ENCODE data around the gene RNF144B. TPM values are rescaled to one million over a fixed set of nuclear protein-coding genes. Genes with fewer than 3 reads are reported as not detected.
"Not testable (repeated sequence)": the region's sequence is repeated elsewhere in the genome, so short reads cannot be mapped to it uniquely, and the experiment has no call there.

RNF144B gene
- total RNA-seq, 1 donor from 2014 or later: 7.2 TPM

- TF ChIP-seq CTCF (IDR thresholded peaks at IDR 0.05; ENCODE audit: insufficient read depth, low read depth, low read length): no peak
- no peak for TF ChIP-seq EZH2 (IDR thresholded peaks at IDR 0.05; ENCODE audit: insufficient read depth, low read length)
- H3K4me3 ChIP-seq (ENCODE audit: insufficient read depth, low read depth, low read length): no peak overlapping the region
- no peak overlapping the region for H3K9ac ChIP-seq (ENCODE audit: low read length)
- H3K79me2 ChIP-seq (ENCODE audit: insufficient read depth, low read length): no peaks in the 10 kb centered on the region
- Mint-ChIP-seq H3K4me1 (ENCODE audit: low read depth, unreplicated experiment) (peaks cover 4% of the 10 kb centered on the region), H3K27me3 (ENCODE audit: low read depth, unreplicated experiment) (peaks cover 1% of the 10 kb centered on the region), H3K27ac (ENCODE audit: unreplicated experiment) (no peak overlapping the region), H3K4me3 (ENCODE audit: unreplicated experiment) (no peak overlapping the region), H3K9me3 (ENCODE audit: unreplicated experiment) (peaks cover 2% of the 10 kb centered on the region), H3K36me3 (ENCODE audit: low read depth, unreplicated experiment) (no peaks in the 10 kb centered on the region)
- no peaks in the 10 kb centered on the region for H3K4me1 ChIP-seq (ENCODE audit: insufficient read depth, low read length)
- H3K9me3 ChIP-seq (ENCODE audit: insufficient read depth, low read depth, low read length): no peaks in the 10 kb centered on the region
- DNase-seq (ENCODE audit: low read depth): no peak
- H2AFZ ChIP-seq (ENCODE audit: low read depth, low read length): no peak overlapping the region
- no peak overlapping the region for H3K4me2 ChIP-seq (ENCODE audit: low read length)
- no peaks in the 10 kb centered on the region for H3K36me3 ChIP-seq (ENCODE audit: insufficient read depth, low read length)
- no peak for FAIRE-seq
- H4K20me1 ChIP-seq (ENCODE audit: insufficient read depth, low read length): no peaks in the 10 kb centered on the region
- H3K27ac ChIP-seq (ENCODE audit: low read depth, low read length): no peak overlapping the region
- peaks cover 2% of the 10 kb centered on the region for H3K27me3 ChIP-seq (ENCODE audit: insufficient read depth, low read length)
Measured at GRCh38 chr6:18352842-18353241, 34.3 kb upstream of the RNF144B start.

GRCh38 chr6:18353251-18353650, 33.9 kb upstream of the RNF144B start:
- Histone ChIP-seq H3K9ac (ENCODE audit: low read length) (no peak overlapping the region), H3K4me3 (ENCODE audit: insufficient read depth, low read depth, low read length) (no peak overlapping the region), H3K9me3 (ENCODE audit: insufficient read depth, low read depth, low read length) (no peaks in the 10 kb centered on the region), H3K4me2 (ENCODE audit: low read length) (no peak overlapping the region), H3K27ac (ENCODE audit: low read depth, low read length) (no peak overlapping the region), H4K20me1 (ENCODE audit: insufficient read depth, low read length) (no peaks in the 10 kb centered on the region), H3K79me2 (ENCODE audit: insufficient read depth, low read length) (no peaks in the 10 kb centered on the region), H2AFZ (ENCODE audit: low read depth, low read length) (no peak overlapping the region), H3K36me3 (ENCODE audit: insufficient read depth, low read length) (no peaks in the 10 kb centered on the region), H3K4me1 (ENCODE audit: insufficient read depth, low read length) (no peaks in the 10 kb centered on the region), H3K27me3 (ENCODE audit: insufficient read depth, low read length) (peaks cover 2% of the 10 kb centered on the region)
- FAIRE-seq: no peak
- peaks cover 5% of the 10 kb centered on the region for H3K9me3 Mint-ChIP-seq (ENCODE audit: unreplicated experiment)
- no peak overlapping the region for H3K4me3 Mint-ChIP-seq (ENCODE audit: unreplicated experiment)
- H3K4me1 Mint-ChIP-seq (ENCODE audit: low read depth, unreplicated experiment): peaks cover 4% of the 10 kb centered on the region
- no peak overlapping the region for H3K27ac Mint-ChIP-seq (ENCODE audit: unreplicated experiment)
- TF ChIP-seq CTCF (IDR thresholded peaks at IDR 0.05; ENCODE audit: insufficient read depth, low read depth, low read length) (no peak), EZH2 (IDR thresholded peaks at IDR 0.05; ENCODE audit: insufficient read depth, low read length) (no peak)
- no peaks in the 10 kb centered on the region for H3K36me3 Mint-ChIP-seq (ENCODE audit: low read depth, unreplicated experiment)
- DNase-seq (ENCODE audit: low read depth): no peak
- peaks cover 1% of the 10 kb centered on the region for H3K27me3 Mint-ChIP-seq (ENCODE audit: low read depth, unreplicated experiment)

- not testable (repeated sequence) for H3K4me2 ChIP-seq (ENCODE audit: low read length); DNase-seq (ENCODE audit: low read depth); H3K4me3 Mint-ChIP-seq (ENCODE audit: unreplicated experiment); H3K79me2 ChIP-seq (ENCODE audit: insufficient read depth, low read length); H3K27me3 ChIP-seq (ENCODE audit: insufficient read depth, low read length); H2AFZ ChIP-seq (ENCODE audit: low read depth, low read length); H3K27me3 Mint-ChIP-seq (ENCODE audit: low read depth, unreplicated experiment); FAIRE-seq; H3K27ac ChIP-seq (ENCODE audit: low read depth, low read length); H3K4me3 ChIP-seq (ENCODE audit: insufficient read depth, low read depth, low read length); H3K9me3 Mint-ChIP-seq (ENCODE audit: unreplicated experiment); H3K4me1 Mint-ChIP-seq (ENCODE audit: low read depth, unreplicated experiment); H3K9me3 ChIP-seq (ENCODE audit: insufficient read depth, low read depth, low read length); H3K36me3 Mint-ChIP-seq (ENCODE audit: low read depth, unreplicated experiment); H3K9ac ChIP-seq (ENCODE audit: low read length); H4K20me1 ChIP-seq (ENCODE audit: insufficient read depth, low read length); H3K36me3 ChIP-seq (ENCODE audit: insufficient read depth, low read length); H3K27ac Mint-ChIP-seq (ENCODE audit: unreplicated experiment); H3K4me1 ChIP-seq (ENCODE audit: insufficient read depth, low read length)
Measured at GRCh38 chr6:18357546-18357945, 29.6 kb upstream of the RNF144B start.

All from astrocyte (in vitro differentiated cells and primary cell).